ENCODE results near the gene ZBTB2. TPM values are rescaled to one million over a fixed set of nuclear protein-coding genes. Genes with fewer than 3 reads are reported as not detected.

ZBTB2 gene
- total RNA-seq, 2 donors from 2014 or later: 5.3 to 8.4 TPM

- Histone ChIP-seq H3K27me3 (replicated peaks; ENCODE audit: insufficient read depth) (no peaks in the 10 kb centered on the region), H3K36me3 (no peaks in the 10 kb centered on the region), H3K27ac (no peak overlapping the region), H3K9me3 (no peaks in the 10 kb centered on the region), H3K4me1 (ENCODE audit: control insufficient read depth in 1 of 2, low read depth in 2 of 2) (peaks cover 35 to 53% of the 10 kb centered on the region in 2 donors), H3K4me3 (no peak overlapping the region)
- TF ChIP-seq, protein P1, sequence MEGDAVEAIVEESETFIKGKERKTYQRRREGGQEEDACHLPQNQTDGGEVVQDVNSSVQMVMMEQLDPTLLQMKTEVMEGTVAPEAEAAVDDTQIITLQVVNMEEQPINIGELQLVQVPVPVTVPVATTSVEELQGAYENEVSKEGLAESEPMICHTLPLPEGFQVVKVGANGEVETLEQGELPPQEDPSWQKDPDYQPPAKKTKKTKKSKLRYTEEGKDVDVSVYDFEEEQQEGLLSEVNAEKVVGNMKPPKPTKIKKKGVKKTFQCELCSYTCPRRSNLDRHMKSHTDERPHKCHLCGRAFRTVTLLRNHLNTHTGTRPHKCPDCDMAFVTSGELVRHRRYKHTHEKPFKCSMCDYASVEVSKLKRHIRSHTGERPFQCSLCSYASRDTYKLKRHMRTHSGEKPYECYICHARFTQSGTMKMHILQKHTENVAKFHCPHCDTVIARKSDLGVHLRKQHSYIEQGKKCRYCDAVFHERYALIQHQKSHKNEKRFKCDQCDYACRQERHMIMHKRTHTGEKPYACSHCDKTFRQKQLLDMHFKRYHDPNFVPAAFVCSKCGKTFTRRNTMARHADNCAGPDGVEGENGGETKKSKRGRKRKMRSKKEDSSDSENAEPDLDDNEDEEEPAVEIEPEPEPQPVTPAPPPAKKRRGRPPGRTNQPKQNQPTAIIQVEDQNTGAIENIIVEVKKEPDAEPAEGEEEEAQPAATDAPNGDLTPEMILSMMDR (IDR thresholded peaks at IDR 0.05): no peak
- no peak for DNase-seq (ENCODE audit: low spot score)
- no peak for ATAC-seq (ENCODE audit: insufficient number of reproducible peaks, low FRiP score, low read depth)
Measured at GRCh38 chr6:151393410-151393809, 2.1 kb upstream of the ZBTB2 start.

DNA sequence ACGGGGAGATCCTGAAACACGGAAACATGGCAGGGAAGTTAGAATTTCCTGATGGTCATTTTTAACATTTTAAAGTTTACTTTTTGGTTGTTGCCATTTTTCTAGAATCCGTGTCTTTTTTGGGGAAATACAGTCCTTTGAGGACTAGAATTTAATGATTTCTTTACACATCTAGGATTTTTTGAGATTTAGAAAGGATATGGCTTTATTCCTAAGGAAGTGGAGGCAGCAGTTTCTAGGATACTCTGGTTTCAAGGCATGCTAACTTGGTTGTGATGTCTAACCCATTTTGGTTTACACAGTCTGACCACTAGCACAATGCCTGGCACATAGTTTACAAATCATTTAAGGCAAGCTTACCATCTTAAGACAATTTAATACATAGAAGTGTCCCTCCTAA is 1.1 kb upstream of the ZBTB2 start:
- H3K27ac ChIP-seq: peak overlapping the region; percentile 59 to 97
- DNase-seq (ENCODE audit: low spot score): no peak
- H3K4me1 ChIP-seq (ENCODE audit: control insufficient read depth in 1 of 2, low read depth in 2 of 2): peaks cover 35 to 60% of the 10 kb centered on the region in 2 donors

DNA sequence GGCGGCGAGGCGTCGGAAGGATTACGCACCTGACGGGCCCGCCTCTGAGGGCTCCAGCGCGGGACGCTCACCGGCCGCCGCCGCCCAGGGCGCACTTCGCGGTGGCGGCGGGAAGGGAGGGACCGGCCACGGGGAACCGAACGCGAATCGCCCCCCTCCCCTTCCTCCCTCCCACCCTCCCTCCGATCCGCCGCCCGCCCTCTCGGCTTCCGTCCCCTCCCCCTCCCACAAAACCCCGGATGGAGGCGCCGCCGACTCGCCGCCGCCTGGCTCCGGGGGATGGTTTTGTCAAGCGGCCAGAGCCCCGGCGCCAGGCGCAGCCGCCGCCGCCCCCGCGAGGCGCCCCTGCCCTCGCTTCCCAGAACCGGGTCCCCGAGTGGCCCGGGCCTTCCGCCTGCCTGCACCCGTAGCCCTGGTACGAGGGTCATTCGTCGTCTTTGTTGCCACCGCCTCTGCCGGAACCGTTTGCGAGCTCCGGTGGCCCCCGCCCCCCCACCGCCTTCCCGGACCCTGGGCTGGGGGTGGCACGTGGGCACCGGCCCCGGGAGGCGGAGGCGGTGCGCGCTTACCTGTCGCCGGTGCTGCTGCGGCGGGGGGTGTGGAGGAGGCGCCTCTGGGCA is 398 bp downstream of the ZBTB2 start:
- Histone ChIP-seq H3K36me3 (no peaks in the 10 kb centered on the region), H3K4me3 (peak overlapping the region; percentile 85), H3K4me1 (ENCODE audit: control insufficient read depth in 1 of 2, low read depth in 2 of 2) (peaks cover 32 to 59% of the 10 kb centered on the region in 2 donors), H3K9me3 (no peaks in the 10 kb centered on the region), H3K27ac (peak overlapping the region; percentile 97 to 99), H3K27me3 (replicated peaks; ENCODE audit: insufficient read depth) (no peaks in the 10 kb centered on the region)
- ATAC-seq (ENCODE audit: insufficient number of reproducible peaks, low FRiP score, low read depth) (no peak), DNase-seq (ENCODE audit: low spot score) (peak; percentile 25)
- TF ChIP-seq, protein P1 (IDR thresholded peaks at IDR 0.05): no peak

More for the DNA sequence above, 1.1 kb upstream of the ZBTB2 start:
- TF ChIP-seq, protein P1 (IDR thresholded peaks at IDR 0.05): no peak
- ATAC-seq (ENCODE audit: insufficient number of reproducible peaks, low FRiP score, low read depth): no peak
- H3K36me3 ChIP-seq: no peaks in the 10 kb centered on the region
- no peaks in the 10 kb centered on the region for H3K9me3 ChIP-seq
- H3K4me3 ChIP-seq: peak overlapping the region; percentile 85
- no peaks in the 10 kb centered on the region for H3K27me3 ChIP-seq (replicated peaks; ENCODE audit: insufficient read depth)

DNA sequence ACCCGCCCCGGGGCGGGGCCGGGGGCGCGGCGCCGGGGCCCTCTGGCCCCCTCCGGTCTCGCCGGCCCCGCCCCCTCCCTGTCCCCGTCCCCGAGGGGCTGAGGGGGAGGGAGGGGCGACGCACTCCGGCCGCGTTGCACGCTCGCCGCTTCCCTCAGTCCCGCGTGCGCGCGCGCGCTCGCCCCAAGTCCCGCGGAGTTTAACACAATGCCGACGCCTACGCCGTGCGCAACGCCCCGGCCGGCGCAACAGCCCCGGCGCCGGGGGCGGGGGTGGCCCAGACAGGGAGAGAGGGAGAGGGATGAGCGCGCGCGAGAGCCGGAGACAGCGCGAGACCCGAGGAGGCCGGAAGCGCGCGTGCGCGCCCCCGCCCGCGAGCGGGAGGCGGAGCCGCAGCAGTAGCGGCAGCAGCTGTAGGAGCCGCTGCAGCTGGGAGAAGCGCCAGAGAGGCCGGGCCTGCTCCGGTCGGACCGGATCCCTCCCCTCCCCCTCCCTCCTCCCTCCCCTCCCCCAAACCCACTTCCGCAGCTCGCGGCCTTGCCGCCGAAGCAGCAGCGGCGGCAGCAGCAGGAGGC is 996 bp downstream of the ZBTB2 start:
- TF ChIP-seq, protein P1 (IDR thresholded peaks at IDR 0.05): no peak
- H3K9me3 ChIP-seq: no peaks in the 10 kb centered on the region
- ATAC-seq (ENCODE audit: insufficient number of reproducible peaks, low FRiP score, low read depth): peak; percentile 87
- H3K27ac ChIP-seq: peak overlapping the region; percentile 97 to 99
- H3K27me3 ChIP-seq (replicated peaks; ENCODE audit: insufficient read depth): no peaks in the 10 kb centered on the region
- H3K4me1 ChIP-seq (ENCODE audit: control insufficient read depth in 1 of 2, low read depth in 2 of 2): peaks cover 29 to 55% of the 10 kb centered on the region in 2 donors
- H3K4me3 ChIP-seq: peak overlapping the region; percentile 85
- no peaks in the 10 kb centered on the region for H3K36me3 ChIP-seq
- DNase-seq (ENCODE audit: low spot score): peak; percentile 86

- Histone ChIP-seq H3K4me1 (ENCODE audit: control insufficient read depth in 1 of 2, low read depth in 2 of 2) (peaks cover 25 to 49% of the 10 kb centered on the region in 2 donors), H3K9me3 (no peaks in the 10 kb centered on the region), H3K27ac (peak overlapping the region; percentile 97 to 99), H3K27me3 (replicated peaks; ENCODE audit: insufficient read depth) (no peaks in the 10 kb centered on the region), H3K36me3 (no peaks in the 10 kb centered on the region), H3K4me3 (peak overlapping the region; percentile 85)
- TF ChIP-seq, protein P1 (IDR thresholded peaks at IDR 0.05): no peak
- DNase-seq (ENCODE audit: low spot score): peak; percentile 24
- ATAC-seq (ENCODE audit: insufficient number of reproducible peaks, low FRiP score, low read depth): peak; percentile 29
Measured at GRCh38 chr6:151389618-151390275, 1.6 kb downstream of the ZBTB2 start.

Measured in thoracic aorta (tissue), 2 donors.